DMS153 (cell line): ENCODE results near the gene SALL2.
A peak's percentile ranks its signal among the peaks of the same experiment; 100 is the strongest.

ENCODE experiments used
- DNase-seq: peaks from one replicate; lab custom pipeline; 2025; lab: John Stamatoyannopoulos, UW

SALL2 gene

DNA sequence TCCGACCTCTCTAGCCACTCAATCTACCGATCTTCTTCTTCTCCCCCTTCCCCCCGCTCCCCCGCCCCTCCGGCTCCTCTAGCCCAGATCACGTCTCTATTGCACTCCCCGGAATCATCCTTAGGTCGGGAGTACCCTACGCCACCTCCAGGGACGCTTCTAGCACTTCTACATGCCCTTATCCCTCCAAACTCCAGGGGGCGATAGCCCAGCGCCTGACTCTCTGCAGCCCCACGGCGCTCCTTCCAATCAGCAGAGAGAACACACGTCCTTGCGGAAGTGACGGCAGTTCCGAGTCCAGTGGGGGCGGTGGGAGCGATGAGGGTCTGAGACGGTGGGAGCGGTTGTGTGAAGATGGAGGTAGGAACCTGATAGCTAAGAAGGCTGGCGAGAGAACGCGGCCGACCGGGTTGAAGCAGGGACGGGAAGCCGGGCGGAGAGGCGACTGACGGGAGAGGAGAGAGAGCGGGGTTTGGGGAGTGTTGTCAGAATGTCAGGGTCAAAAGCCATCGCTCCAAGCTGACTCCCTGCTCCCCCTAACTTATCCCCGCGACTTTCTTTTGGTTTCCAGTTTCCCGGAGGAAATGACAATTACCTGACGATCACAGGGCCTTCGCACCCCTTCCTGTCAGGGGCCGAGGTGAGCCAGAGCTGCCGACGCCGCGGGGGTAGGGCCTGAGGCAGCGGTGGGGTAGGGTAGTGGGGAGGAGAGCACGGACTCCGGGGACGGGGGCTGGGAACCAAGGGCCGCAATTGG lies 49.0 kb downstream of the SALL2 start, which contains the start of the genes RAB2B and TOX4:
RAB2B (minus strand) TSS at position 35 of the 757 bp plus-strand sequence. CDS start 87 bp downstream, outside the sequence.
TOX4 (plus strand) TSS at position 271 of the 757 bp plus-strand sequence; CDS start at position 355, 84 bp downstream.
- DNase-seq: peak; percentile 97

DNA sequence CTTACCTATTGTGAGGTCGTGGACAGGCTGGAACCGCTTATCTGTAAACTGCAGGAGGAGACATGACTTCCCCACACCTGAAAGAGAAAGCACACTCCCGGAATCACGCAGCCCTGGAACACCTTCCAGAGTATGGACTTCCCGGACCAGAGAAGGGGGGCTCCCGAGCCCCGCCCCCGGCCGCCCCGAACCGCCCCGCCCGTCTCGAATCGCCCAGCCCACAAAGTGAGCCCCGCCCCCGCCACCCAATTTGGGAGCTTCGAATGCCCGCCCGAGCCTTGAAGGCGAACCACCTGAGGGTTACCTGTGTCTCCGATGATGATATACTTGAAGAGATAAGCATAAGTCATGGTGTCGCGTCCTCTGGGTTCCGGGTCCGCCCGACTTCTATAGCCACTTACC lies 49.6 kb downstream of the SALL2 start:
- no peak for DNase-seq

DNA sequence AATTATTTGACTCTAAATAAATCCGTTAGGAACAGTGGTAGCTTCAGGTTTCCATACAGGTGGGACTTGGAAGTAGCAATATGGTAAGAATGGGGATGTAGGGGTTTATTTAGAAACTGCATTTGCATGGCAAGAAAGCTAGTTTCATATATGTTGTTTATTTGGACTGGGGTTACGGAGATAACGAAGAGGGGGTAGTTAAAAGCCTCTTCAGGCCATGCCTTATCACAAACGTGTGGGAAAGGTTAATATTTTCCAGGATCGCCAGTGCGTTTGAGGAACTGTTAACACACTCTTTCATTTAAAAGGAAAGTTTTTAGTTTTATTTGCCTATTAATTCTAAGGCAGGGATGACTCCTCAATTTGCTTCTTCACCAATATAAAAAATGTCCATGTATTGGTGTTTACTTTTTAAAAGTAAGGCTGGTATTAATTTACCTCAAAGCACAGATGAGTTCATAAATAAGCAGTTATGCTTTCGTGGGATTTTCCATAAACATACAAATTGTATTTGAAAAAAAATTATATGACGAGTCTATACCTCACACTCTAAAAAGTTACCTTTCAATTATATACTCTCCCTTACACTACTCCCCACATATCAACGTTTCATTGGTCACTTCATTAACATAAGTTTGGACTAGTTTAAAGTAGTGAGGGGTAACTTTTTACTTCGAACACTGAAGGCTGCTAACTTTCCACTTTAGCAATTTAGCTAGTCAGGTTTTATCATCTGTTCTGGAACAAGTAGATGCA lies 50.2 kb downstream of the SALL2 start:
- no peak for DNase-seq
